Muscle of leg (tissue), 11 donors: ENCODE measurements around the gene COL16A1. TPM values are rescaled to one million over a fixed set of nuclear protein-coding genes. Genes with fewer than 3 reads are reported as not detected.

Experiments used
- DNase-seq: peaks from one replicate; pipeline ENCODE4 v3.0.0; 2013
- H3K27ac ChIP-seq: one replicate; pipeline ENCODE4 v1.5.1; 2013; ENCODE audit warnings: mild to moderate bottlenecking, low read length, control low read depth
- H3K27me3 ChIP-seq: one replicate; pipeline ENCODE4 v1.6.1; 2013; ENCODE audit warnings: low read length; ENCODE audit not compliant: control insufficient read depth, insufficient read depth
- H3K36me3 ChIP-seq: one replicate; pipeline ENCODE4 v1.6.1; 2013; ENCODE audit warnings: low read length; ENCODE audit not compliant: control insufficient read depth, insufficient read depth
- H3K4me1 ChIP-seq: one replicate; pipeline ENCODE4 v1.6.1; 2013; ENCODE audit warnings: low read length; ENCODE audit not compliant: control insufficient read depth, insufficient read depth
- H3K4me3 ChIP-seq: one replicate; pipeline ENCODE4 v1.5.1; 2013; ENCODE audit warnings: low read length, control low read depth
- H3K9me3 ChIP-seq: replicated peaks from 2 replicates; pipeline ENCODE4 v1.6.1; 2013; ENCODE audit warnings: low read depth, low read length; ENCODE audit not compliant: control insufficient read depth
- WGBS: methylation state at CpG from one replicate; pipeline ENCODE4 v1.1.5; 2013; ENCODE audit warnings: missing lambda C conversion rate; ENCODE audit not compliant: insufficient coverage; 5-methylcytosine and 5-hydroxymethylcytosine counted together
- polyA plus RNA-seq, 8 donors: library from polyadenylated mRNA; unstranded; fragments of 120-200 nt; gene quantifications; one replicate each; pipeline versions ENCODE4 v1.2.1 to v1.2.3, GENCODE V29; 2013; ENCODE audit warnings: inconsistent platforms in 1 of 8, low replicate concordance in 1 of 8; ENCODE audit not compliant: insufficient read length in 8 of 8, insufficient read depth in 1 of 8
- total RNA-seq: library from RNA; stranded (reverse); fragments of 120-200 nt; gene quantifications from one replicate; pipeline ENCODE4 v1.2.4, GENCODE V29; 2013

Gene COL16A1
- total and polyA plus RNA-seq, 9 donors, result 96.2 to 245 (median 136) TPM

DNA sequence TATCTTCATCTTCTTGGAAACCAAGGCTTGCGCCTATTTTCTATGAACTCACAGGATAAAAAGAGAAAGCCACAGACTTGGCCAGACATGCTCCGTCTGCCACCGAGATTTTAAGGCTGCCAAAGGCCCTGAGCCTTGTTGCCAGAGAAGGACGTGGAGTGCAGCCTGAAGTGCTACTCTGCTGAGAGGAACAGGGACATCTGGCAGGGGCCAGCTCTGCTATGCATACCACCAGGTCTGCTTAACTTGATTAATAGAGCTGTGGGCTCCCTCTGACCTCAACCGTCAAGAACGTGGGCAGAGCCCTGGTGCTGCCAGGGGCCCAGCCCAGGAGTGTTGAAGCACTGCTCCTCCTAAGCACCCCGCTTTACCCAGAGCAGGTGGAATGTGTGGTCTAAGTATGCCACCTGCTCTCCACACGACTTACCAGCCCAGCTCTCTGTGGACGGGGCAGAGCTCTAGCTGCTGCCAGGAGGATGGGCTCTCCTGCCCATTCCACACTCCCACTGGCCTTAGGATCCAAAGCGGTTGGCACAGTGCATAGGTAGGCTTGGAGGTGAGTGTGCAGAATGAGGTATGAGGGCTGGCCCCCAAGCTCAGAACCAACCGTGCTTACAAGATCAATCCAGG lies 75.8 kb downstream of the COL16A1 start:
- Histone ChIP-seq H3K4me1 (peaks cover 29% of the 10 kb centered on the region), H3K27me3 (no peaks in the 10 kb centered on the region), H3K4me3 (no peak overlapping the region), H3K9me3 (no peaks in the 10 kb centered on the region), H3K27ac (peak overlapping the region; percentile 65), H3K36me3 (peaks cover 79% of the 10 kb centered on the region)
- WGBS, result 69% methylated on average over 4 of the region's 11 CpGs
- peak; percentile 67 for DNase-seq

DNA sequence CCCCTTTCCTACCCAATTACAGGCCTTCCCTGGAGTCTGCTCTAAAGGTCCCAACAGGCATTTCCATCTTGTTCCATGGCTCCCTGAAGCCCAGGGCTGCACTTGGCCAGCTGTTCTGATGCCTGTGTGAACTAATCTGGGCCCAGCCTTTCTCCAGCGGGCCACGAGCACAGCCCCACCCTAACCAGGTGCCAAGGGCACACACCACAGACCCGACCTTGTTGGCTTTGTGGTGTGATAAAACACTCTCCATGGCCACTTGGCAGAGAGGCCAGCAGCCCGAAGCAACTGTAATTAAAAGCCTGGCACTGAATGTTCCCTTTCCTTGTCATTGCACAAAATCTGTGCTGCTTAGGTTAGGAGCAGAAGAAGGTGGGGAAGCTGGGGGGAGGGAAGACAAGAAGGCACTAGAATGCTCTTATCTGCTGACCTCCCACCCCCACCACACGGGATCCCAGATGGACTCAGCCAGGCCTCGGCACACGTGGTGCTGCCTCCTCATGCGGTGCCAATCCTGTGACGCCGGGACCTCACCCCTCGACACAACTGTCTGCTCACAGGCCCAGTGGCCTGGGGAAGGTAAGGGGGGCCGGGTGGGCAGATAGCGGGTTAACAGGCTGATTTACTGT lies 76.4 kb downstream of the COL16A1 start:
- peaks cover 73% of the 10 kb centered on the region for H3K36me3 ChIP-seq
- peak overlapping the region; percentile 65 for H3K27ac ChIP-seq
- H3K9me3 ChIP-seq, result no peaks in the 10 kb centered on the region
- DNase-seq, result no peak
- H3K4me3 ChIP-seq, result no peak overlapping the region
- 87% methylated on average over 6 of the region's 13 CpGs for WGBS
- H3K4me1 ChIP-seq, result peaks cover 29% of the 10 kb centered on the region
- H3K27me3 ChIP-seq, result no peaks in the 10 kb centered on the region

DNA sequence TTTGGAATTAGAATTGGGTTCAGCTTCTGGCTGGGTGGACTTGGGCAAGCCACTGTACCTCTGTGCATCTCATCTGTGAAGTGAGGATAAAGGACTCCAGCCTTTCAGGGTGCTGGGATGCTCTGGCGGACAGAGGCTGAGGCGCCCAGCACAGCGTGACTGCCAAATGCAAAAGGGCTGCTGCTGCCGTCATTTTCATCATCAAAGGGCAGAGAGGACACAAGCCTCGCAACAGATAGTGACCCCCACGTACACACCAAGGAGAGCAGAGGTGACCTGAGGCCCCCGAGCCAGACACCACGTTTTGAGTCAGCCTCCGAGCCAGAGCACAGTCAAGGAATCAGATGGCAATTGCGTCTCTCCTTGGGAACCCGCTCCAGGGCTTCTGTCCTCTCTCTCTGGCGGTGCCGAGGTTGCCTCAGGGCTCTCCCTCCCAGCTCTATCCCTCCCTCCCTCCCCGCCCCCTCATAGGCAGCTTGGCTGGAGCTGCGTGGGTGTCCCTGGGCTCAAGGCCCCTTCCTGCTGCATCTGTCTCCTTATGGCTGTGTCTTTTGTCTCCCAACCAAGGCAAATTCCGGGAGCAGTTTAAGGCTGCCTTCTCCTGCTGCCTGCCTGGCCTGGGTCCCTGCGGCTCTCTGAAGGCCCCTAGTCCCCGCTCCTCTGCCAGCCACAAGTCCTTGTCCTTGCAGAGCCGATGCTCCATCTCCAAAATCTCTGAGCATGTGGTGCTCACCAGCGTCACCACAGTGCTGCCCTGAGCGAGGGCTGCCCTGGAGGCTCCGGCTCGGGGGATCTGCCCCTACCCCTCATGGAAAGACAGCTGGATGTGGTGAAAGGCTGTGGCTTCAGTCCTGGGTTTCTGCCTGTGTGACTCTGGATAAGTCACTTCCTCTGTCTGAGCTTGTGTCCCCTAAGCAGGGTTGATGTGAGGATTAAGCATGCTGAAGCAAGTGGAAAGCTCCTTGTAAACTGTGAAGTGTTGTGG lies 77.3 kb downstream of the COL16A1 start:
- WGBS, result 41% methylated on average over 20 of the region's 23 CpGs
- Histone ChIP-seq H3K4me1 (peaks cover 26% of the 10 kb centered on the region), H3K9me3 (no peaks in the 10 kb centered on the region), H3K36me3 (peaks cover 64% of the 10 kb centered on the region), H3K27me3 (no peaks in the 10 kb centered on the region), H3K27ac (peak overlapping the region; percentile 65), H3K4me3 (no peak overlapping the region)
- DNase-seq, result peak; percentile 36

DNA sequence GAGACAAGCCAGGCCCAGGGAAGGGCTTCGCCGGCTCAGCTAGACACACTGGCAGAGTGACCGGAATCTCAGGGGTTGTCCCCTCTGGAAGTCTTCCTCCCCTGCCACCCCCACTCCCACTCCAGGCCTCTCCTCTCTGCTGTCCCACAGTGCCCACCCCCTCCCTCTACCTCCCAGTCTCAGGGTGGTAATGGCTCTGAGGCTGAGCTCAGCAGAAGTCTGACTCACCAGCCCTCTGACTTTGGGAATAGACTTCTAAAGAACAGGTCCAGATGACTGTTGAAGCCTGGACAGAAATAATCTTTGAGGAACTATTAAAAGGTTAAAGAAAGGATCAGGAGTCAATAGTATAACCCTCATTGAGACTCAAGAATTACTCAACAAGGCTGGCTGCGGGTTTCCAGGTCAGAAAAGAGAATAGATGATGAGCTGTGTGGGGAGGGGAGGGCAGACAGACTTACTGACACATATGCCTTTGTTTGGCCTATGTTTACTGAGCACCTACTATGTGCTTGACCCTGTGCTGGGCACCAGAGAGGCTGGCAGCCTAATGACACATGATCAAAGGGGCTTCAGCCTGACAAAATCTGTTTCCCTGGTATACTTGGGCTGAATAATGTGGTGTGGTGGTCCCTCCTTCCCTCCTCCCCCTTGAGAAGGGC lies 78.1 kb downstream of the COL16A1 start:
- no peaks in the 10 kb centered on the region for H3K27me3 ChIP-seq
- WGBS, result 84% methylated on average over 3 of the region's 4 CpGs
- H3K27ac ChIP-seq, result no peak overlapping the region
- H3K4me3 ChIP-seq, result no peak overlapping the region
- DNase-seq, result no peak
- peaks cover 26% of the 10 kb centered on the region for H3K4me1 ChIP-seq
- peaks cover 56% of the 10 kb centered on the region for H3K36me3 ChIP-seq
- H3K9me3 ChIP-seq, result no peaks in the 10 kb centered on the region

DNA sequence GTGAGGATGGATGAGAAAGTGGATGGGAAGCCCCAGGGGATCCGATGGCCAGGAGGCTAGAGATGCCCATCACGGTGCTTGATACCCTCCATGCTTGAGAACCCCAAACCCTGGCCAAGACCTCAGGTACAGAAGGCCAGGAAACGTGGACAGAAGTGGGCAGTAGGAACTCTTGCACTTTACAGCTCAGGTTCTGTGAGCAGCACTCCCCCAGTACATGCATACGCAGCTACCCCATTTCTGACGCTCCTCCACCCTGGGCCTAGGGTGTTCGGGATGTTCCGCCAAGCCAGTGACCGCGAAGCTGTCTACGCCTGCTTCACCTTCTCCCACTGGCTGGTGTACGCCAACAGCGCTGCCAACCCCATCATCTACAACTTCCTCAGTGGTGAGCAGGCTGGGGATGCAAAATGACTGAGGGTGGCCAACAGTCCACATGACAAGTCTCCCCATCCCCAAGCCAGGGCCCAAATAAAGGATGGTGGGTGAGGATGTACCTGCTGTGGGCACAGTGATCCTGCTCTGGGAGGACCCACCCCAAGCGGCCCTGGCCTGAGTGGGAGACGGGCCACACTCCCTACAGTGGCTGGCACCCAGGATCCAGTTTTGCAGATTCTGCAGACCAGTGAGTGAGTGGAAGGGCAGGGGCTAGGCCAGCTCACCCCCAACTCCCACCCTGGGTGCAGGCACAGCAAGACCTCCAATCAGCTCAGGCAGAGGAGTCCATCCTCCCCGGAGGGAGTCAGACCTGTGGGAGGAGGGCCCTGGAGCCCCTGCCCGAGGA lies 78.9 kb downstream of the COL16A1 start:
- no peak for DNase-seq
- Histone ChIP-seq H3K27ac (no peak overlapping the region), H3K4me3 (no peak overlapping the region), H3K27me3 (no peaks in the 10 kb centered on the region), H3K9me3 (no peaks in the 10 kb centered on the region), H3K4me1 (peaks cover 26% of the 10 kb centered on the region), H3K36me3 (peaks cover 48% of the 10 kb centered on the region)
- 88% methylated on average over 10 of the region's 16 CpGs for WGBS

DNA sequence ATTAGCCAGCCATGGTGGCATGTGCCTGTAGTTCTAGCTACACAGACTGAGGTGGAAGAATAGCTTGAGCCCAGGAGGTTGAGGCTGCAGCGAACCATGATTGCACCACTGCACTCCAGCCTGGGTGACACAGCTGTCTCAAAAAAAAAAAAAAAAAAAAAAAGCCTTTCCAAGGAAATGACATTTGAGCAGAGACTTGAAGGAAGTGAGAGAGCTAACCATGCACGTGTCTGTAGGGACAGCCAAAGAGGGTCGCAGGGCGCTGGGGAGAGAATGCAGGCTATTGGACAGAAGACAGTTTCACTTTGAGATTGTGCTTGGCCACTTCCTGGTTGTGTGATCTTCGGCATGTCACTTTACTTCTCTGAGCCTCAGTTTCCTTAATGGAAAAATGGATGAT lies 79.5 kb downstream of the COL16A1 start:
- peaks cover 44% of the 10 kb centered on the region for H3K36me3 ChIP-seq
- H3K9me3 ChIP-seq, result no peaks in the 10 kb centered on the region
- WGBS, result 66% methylated on average over 4 of the region's 5 CpGs
- H3K27me3 ChIP-seq, result peaks cover 3% of the 10 kb centered on the region
- no peak for DNase-seq
- H3K4me1 ChIP-seq, result peaks cover 26% of the 10 kb centered on the region
- H3K4me3 ChIP-seq, result no peak overlapping the region
- no peak overlapping the region for H3K27ac ChIP-seq

DNA sequence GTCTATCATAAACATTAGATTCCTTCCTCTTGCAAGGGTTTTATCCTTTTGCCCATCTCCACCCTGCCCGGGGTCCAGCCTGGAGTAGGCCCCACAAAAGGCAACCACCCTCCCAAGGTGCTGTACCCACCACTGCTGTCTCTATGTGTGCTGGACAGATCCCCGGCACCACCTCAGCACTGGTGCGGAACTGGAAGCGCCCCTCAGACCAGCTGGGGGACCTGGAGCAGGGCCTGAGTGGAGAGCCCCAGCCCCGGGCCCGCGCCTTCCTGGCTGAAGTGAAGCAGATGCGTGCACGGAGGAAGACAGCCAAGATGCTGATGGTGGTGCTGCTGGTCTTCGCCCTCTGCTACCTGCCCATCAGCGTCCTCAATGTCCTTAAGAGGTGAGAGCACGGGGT lies 80.5 kb downstream of the COL16A1 start:
- peaks cover 35% of the 10 kb centered on the region for H3K36me3 ChIP-seq
- DNase-seq, result no peak
- WGBS, result 94% methylated on average over 6 of the region's 12 CpGs
- no peak overlapping the region for H3K4me3 ChIP-seq
- no peak overlapping the region for H3K27ac ChIP-seq
- H3K27me3 ChIP-seq, result peaks cover 10% of the 10 kb centered on the region
- H3K9me3 ChIP-seq, result no peaks in the 10 kb centered on the region
- H3K4me1 ChIP-seq, result peaks cover 22% of the 10 kb centered on the region

DNA sequence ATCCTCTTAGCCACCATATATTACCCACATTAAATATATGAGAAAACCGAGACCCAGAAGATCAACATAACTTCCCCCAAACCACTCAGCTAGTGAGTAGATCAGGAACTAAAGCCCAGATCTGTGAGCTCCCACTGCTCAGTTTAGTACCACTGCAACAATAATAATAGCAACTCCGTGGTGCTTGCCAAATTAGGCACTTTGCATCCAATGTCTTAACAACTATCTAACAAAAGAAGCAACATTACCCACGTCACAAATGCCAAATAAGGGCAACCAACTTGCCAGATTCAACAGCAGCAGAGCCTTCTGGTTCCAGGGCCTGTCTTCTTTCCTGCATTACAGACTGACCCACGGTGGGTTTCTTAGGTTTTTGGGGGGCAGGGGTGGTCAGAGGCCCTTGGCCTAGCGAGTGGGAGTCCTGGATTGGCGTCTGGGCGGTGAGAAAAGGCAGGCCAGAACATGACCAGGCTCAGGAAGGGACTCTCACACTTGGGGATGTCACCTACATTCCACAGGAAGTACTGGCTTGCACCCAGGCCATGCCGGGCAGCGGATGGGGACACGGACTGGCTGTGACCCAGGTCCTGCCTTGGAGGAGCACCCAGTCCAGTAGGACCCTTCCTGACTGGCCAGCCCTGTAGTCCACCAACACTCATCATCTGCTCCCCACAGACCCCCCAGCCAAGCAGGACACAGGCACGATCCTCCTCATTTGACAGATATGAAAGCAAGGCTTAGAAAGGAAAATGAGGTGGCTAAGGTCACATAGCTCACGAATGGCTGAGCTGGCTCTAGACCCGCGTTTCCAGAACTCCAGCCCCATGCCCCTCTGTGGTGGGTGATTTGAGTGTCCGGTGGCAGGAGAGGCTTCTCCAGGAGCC lies 81.7 kb downstream of the COL16A1 start:
- no peak for DNase-seq
- no peak overlapping the region for H3K27ac ChIP-seq
- H3K4me1 ChIP-seq, result peaks cover 19% of the 10 kb centered on the region
- no peak overlapping the region for H3K4me3 ChIP-seq
- 75% methylated on average over 11 of the region's 15 CpGs for WGBS
- H3K36me3 ChIP-seq, result peaks cover 25% of the 10 kb centered on the region
- H3K9me3 ChIP-seq, result no peaks in the 10 kb centered on the region
- H3K27me3 ChIP-seq, result peaks cover 22% of the 10 kb centered on the region

DNA sequence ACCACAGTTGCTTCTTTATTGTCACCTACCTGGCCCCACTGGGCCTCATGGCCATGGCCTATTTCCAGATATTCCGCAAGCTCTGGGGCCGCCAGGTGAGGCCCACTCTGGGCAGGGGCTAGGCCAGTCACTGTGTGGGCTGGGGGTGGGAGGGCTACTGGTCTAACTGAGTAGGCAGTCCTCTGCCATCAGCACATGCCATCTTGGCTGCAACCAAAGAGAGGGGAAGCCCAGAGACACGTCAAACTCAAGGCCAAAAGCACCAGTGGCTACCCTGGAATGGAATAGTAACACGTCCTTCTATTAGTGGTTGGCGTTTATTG lies 82.4 kb downstream of the COL16A1 start:
- Histone ChIP-seq H3K36me3 (peaks cover 21% of the 10 kb centered on the region), H3K27me3 (peaks cover 28% of the 10 kb centered on the region), H3K4me1 (peaks cover 13% of the 10 kb centered on the region), H3K9me3 (no peaks in the 10 kb centered on the region), H3K27ac (no peak overlapping the region), H3K4me3 (no peak overlapping the region)
- 100% methylated on average over 1 of the region's 5 CpGs for WGBS
- DNase-seq, result no peak
